8988T (cell line): Measurements from ENCODE around the gene ANXA2R.

ENCODE experiments used
- DNase-seq: peaks from one replicate; pipeline ENCODE4 v3.0.0; 2011

ANXA2R gene

GRCh38 chr5:42994555-42995359 lies 45.4 kb downstream of the ANXA2R start:
- no peak for DNase-seq

DNA sequence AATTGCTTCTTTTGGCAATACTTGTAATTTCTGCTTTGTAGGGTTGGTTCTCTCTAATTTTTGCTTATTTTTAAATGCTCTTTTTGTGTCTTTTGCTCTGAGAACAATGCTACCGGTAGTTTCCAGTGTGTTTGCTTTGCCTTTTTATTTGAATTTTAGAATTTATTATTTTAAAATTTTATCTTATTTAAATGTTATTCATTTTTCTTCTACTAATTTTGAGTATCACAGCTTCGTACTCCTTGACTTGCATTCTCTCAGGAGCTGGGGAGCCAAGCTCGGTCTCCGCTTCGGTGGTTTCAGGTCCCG lies 45.9 kb downstream of the ANXA2R start:
- DNase-seq = no peak

DNA sequence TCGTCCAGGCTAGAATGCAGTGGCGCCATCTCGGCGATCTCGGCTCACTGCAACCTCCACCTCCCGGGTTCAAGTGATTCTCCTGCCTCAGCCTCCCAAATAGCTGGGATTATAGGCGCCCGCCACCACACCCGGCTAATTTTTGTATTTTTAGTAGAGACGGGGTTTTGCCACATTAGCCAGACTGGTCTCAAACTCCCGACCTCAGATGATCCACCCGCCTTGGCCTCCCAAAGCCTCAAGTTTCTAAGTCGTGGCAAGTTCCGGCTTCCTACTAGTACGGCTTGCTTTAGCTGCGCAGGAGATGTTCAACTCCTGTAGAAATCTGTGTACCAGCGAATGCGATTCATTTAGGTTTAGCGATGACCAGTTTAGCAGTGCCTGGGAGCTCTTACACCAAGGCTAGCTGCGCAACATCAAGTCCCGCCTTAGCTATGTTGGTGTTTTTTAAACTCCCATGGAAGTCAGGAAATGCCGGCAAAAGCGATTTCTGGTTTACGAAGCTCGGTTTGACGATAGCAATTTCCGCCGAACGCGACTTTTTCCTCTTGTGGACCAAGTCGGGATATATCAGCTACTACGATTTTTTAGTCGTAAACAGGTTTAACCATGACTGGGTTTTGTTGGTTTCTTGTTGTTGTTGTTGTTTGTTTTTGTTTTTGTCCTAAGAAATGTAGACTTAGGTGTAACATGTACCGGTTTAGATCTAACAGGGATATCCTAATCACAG lies 46.4 kb downstream of the ANXA2R start:
- no peak for DNase-seq

- no peak for DNase-seq
Measured at GRCh38 chr5:42992088-42992879, 47.8 kb downstream of the ANXA2R start.

DNA sequence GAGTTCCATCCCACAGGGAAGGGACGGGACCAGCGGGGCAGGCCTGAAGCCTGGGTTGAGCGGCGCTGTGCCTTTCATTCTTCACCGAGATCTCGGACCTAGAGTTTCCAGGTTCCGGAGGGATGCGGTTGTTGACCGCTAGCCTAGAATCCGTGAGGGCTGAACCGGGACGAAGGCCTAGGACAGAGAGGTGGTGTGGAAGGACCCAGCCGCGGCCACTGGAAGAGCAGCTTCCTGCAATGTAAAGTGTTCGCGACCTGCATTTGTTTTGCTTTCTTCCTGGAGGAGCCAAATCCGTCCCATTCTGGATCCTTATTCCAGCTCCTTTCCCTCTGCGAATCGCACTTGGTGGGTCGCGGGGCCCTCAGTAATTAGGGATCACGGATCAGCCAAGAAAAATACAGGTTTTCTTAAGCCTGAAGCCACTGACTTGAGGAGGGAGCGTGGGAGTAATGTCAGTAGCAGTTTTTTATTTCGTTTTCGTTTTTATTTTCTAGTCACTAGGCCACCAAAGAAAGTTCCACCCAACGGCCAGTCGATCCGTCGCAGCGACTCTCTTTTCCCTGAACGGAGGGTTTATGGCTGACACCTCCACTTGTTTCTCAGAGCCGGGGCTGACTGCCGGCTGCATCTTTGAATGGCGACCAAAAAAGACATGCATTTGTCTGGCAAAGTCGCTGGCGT lies 48.6 kb downstream of the ANXA2R start:
- no peak for DNase-seq

DNA sequence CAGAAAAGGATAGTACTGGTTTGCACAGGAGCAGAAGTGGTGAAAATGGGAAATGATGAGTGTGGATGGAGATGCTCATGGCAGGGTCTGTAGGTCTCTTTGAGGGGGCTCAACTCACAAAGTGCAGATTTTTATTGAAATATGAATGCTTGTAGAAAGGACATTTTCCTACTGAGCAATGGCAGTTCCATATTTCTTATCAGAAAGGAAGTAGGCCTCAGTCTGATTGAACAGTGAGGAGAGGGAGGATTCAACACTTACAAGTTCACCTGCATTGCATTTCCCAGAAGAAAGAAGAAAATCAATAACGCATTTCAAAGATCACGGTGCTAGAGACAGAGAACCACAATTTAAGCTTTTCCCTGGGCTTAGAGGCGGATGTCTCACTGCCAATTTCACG lies 49.2 kb downstream of the ANXA2R start:
- no peak for DNase-seq
